HepG2 (cell line): ENCODE results near the gene CCDC201. TPM values are rescaled to one million over a fixed set of nuclear protein-coding genes. Genes with fewer than 3 reads are reported as not detected.

ENCODE experiments used
- ATF6 ChIP-seq: sonication (generic); formaldehyde crosslinking; conservative IDR thresholded peaks from 2 replicates; pipeline ENCODE4 v1.4.0; 2020; ENCODE audit warnings: missing genetic modification reagents
- BRD4 ChIP-seq: sonication (generic); formaldehyde crosslinking; IDR thresholded peaks from 2 replicates; pipeline ENCODE4 v1.4.0; 2020; ENCODE audit warnings: missing genetic modification reagents
- KIAA2018 ChIP-seq: sonication (generic); formaldehyde crosslinking; IDR thresholded peaks from 2 replicates; pipeline ENCODE4 v1.5.0; 2020; ENCODE audit warnings: mild to moderate bottlenecking, missing genetic modification reagents, borderline replicate concordance
- MIXL1 ChIP-seq: IDR thresholded peaks from 2 replicates; pipeline ENCODE4 v1.6.1; 2016
- MLX ChIP-seq: IDR thresholded peaks from 2 replicates; pipeline ENCODE4 v1.6.1; 2016
- PHF21A ChIP-seq: sonication (generic); formaldehyde crosslinking; IDR thresholded peaks from 2 replicates; pipeline ENCODE4 v1.5.0; 2020; ENCODE audit warnings: mild to moderate bottlenecking, missing genetic modification reagents
- RCOR2 ChIP-seq: IDR thresholded peaks from 2 replicates; pipeline ENCODE4 v1.6.1; 2016; ENCODE audit warnings: missing biosample characterization, missing genetic modification reagents
- SRSF4 ChIP-seq: fragments of 200-400 bp; formaldehyde crosslinking; IDR thresholded peaks from one replicate; pipeline ENCODE4 v1.6.1; 2018; ENCODE audit warnings: mild to moderate bottlenecking, low read depth, low read length, moderate library complexity; ENCODE audit not compliant: poor library complexity, severe bottlenecking
- YEATS4 ChIP-seq: sonication (generic); formaldehyde crosslinking; IDR thresholded peaks from 2 replicates; pipeline ENCODE4 v1.4.0; 2020; ENCODE audit warnings: missing genetic modification reagents, borderline replicate concordance
- ZFP82 ChIP-seq: sonication (generic); formaldehyde crosslinking; IDR thresholded peaks from 2 replicates; pipeline ENCODE4 v1.5.1; 2020; ENCODE audit warnings: mild to moderate bottlenecking, missing genetic modification reagents, borderline replicate concordance
- ZNF205 ChIP-seq: IDR thresholded peaks from 2 replicates; pipeline ENCODE4 v1.6.1; 2018; ENCODE audit warnings: missing biosample characterization, missing genetic modification reagents
- polyA plus RNA-seq, 8 experiments: library from polyadenylated mRNA; depleted of rRNA in 3 of 8; stranded (reverse) in 7 of 8; unstranded in 1 of 8; fragments of >200 nt; fragmentation: Illumina TruSeq in 4 of 8; extraction: Trizol in 4 of 8; gene quantifications; 2 replicates each; pipeline versions ENCODE4 v1.2.1 to v1.2.3, GENCODE V29; 2011 to 2016; ENCODE audit warnings: low read depth in 4 of 8, missing spikeins in 1 of 8, mixed read lengths in 1 of 8; ENCODE audit not compliant: insufficient read depth in 1 of 8
- total RNA-seq, 5 experiments: library from RNA; depleted of rRNA; stranded (reverse); fragments of >200 nt; fragmentation: Illumina TruSeq; extraction: Trizol; gene quantifications; 2 replicates each; pipeline ENCODE4 v1.2.3, GENCODE V29; 2016; ENCODE audit warnings: low read depth in 1 of 5
- TF ChIP-seq, protein P1 (sequence below): sonication (generic); formaldehyde crosslinking; IDR thresholded peaks from 2 replicates; pipeline ENCODE4 v1.4.0; 2020; ENCODE audit warnings: mild to moderate bottlenecking, low read depth, missing genetic modification reagents
- TF ChIP-seq, protein P2 (sequence below): sonication (generic); formaldehyde crosslinking; IDR thresholded peaks from 2 replicates; pipeline ENCODE4 v1.8.0; 2022; ENCODE audit warnings: mild to moderate bottlenecking, missing genetic modification reagents; ENCODE audit not compliant: insufficient replicate concordance
- TF ChIP-seq, protein P3 (sequence below): sonication (generic); formaldehyde crosslinking; IDR thresholded peaks from 2 replicates; pipeline ENCODE4 v1.8.0; 2022; ENCODE audit warnings: missing genetic modification reagents, low read depth, mild to moderate bottlenecking, borderline replicate concordance

Gene CCDC201
- total and polyA plus RNA-seq, 2 of the 13 experiments (the other 11 are each of a cell fraction or from before 2014, with no cell fraction given), result 0.92 TPM; not detected in 1

- peak; percentile 30 for TF ChIP-seq MIXL1 (CRISPR knock-in tag)
- TF ChIP-seq ATF6 (CRISPR knock-in tag), result peak; percentile 61; the same call in 1 of the 2 replicates
- TF ChIP-seq BRD4, result no peak
- TF ChIP-seq SRSF4, result no peak
- TF ChIP-seq, protein P1, sequence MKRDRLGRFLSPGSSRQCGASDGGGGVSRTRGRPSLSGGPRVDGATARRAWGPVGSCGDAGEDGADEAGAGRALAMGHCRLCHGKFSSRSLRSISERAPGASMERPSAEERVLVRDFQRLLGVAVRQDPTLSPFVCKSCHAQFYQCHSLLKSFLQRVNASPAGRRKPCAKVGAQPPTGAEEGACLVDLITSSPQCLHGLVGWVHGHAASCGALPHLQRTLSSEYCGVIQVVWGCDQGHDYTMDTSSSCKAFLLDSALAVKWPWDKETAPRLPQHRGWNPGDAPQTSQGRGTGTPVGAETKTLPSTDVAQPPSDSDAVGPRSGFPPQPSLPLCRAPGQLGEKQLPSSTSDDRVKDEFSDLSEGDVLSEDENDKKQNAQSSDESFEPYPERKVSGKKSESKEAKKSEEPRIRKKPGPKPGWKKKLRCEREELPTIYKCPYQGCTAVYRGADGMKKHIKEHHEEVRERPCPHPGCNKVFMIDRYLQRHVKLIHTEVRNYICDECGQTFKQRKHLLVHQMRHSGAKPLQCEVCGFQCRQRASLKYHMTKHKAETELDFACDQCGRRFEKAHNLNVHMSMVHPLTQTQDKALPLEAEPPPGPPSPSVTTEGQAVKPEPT (CRISPR knock-in tag), result no peak
- no peak for TF ChIP-seq RCOR2 (CRISPR knock-in tag)
- TF ChIP-seq, protein P2, sequence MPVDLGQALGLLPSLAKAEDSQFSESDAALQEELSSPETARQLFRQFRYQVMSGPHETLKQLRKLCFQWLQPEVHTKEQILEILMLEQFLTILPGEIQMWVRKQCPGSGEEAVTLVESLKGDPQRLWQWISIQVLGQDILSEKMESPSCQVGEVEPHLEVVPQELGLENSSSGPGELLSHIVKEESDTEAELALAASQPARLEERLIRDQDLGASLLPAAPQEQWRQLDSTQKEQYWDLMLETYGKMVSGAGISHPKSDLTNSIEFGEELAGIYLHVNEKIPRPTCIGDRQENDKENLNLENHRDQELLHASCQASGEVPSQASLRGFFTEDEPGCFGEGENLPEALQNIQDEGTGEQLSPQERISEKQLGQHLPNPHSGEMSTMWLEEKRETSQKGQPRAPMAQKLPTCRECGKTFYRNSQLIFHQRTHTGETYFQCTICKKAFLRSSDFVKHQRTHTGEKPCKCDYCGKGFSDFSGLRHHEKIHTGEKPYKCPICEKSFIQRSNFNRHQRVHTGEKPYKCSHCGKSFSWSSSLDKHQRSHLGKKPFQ (CRISPR knock-in tag), result peak; percentile 50
- no peak for TF ChIP-seq ZNF205 (CRISPR knock-in tag)
- TF ChIP-seq KIAA2018 (CRISPR knock-in tag), result no peak
- TF ChIP-seq YEATS4 (CRISPR knock-in tag), result no peak; the same call in 1 of the 2 replicates
- TF ChIP-seq, protein P3, sequence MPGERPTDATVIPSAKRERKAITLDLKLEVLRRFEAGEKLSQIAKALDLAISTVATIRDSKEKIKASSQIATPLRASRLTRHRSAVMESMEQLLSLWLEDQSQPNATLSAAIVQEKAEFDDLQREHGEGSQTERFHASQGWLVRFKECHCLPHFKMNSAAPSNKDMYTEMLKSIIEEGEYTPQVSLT (CRISPR knock-in tag), result peak; percentile 68
- TF ChIP-seq PHF21A, result no peak
- 0 out of 2 replicates have a peak, but pooled peaks have one; percentile 11 for TF ChIP-seq MLX (CRISPR knock-in tag)
- TF ChIP-seq ZFP82, result no peak
These were observed 20.6 kb upstream of the CCDC201 start (continued) for GRCh38 chr7:45893374-45893995.
